ENCODE data around the gene ATP5F1B.

ATP5F1B gene

GRCh38 chr12:56591961-56592360, 53.8 kb downstream of the ATP5F1B start:
- no peak for TF ChIP-seq CTCF (conservative IDR thresholded peaks at IDR 0.05; ENCODE audit: low read depth, low read length)
- peaks cover 20% of the 10 kb centered on the region for H3K4me1 ChIP-seq (ENCODE audit: low read depth, poor library complexity, severe bottlenecking)
- no peak overlapping the region for H3K27ac ChIP-seq
- H4K20me1 ChIP-seq (ENCODE audit: insufficient read depth): no peaks in the 10 kb centered on the region
- H3K4me2 ChIP-seq: no peak overlapping the region
- H3K36me3 ChIP-seq (ENCODE audit: insufficient read depth): no peaks in the 10 kb centered on the region
- no peaks in the 10 kb centered on the region for H3K79me2 ChIP-seq (ENCODE audit: insufficient read depth, low read depth)
- no peak overlapping the region for H3K4me3 ChIP-seq (IDR thresholded peaks at IDR 0.05; ENCODE audit: insufficient read depth, low read depth, low read length)
- H3K27me3 ChIP-seq (ENCODE audit: insufficient read depth, low read depth): no peaks in the 10 kb centered on the region
- no peak overlapping the region for H3K9ac ChIP-seq
- no peak overlapping the region for H2AFZ ChIP-seq (ENCODE audit: low read depth)

GRCh38 chr12:56591126-56591525, 54.7 kb downstream of the ATP5F1B start:
- H3K9ac ChIP-seq: no peak overlapping the region
- no peaks in the 10 kb centered on the region for H3K27me3 ChIP-seq (ENCODE audit: insufficient read depth, low read depth)
- no peak for TF ChIP-seq CTCF (conservative IDR thresholded peaks at IDR 0.05; ENCODE audit: low read depth, low read length)
- no peaks in the 10 kb centered on the region for H4K20me1 ChIP-seq (ENCODE audit: insufficient read depth)
- no peaks in the 10 kb centered on the region for H3K79me2 ChIP-seq (ENCODE audit: insufficient read depth, low read depth)
- peaks cover 20% of the 10 kb centered on the region for H3K4me1 ChIP-seq (ENCODE audit: low read depth, poor library complexity, severe bottlenecking)
- H3K4me2 ChIP-seq: no peak overlapping the region
- no peak overlapping the region for H2AFZ ChIP-seq (ENCODE audit: low read depth)
- H3K4me3 ChIP-seq (IDR thresholded peaks at IDR 0.05; ENCODE audit: insufficient read depth, low read depth, low read length): no peak overlapping the region
- H3K27ac ChIP-seq: no peak overlapping the region
- no peaks in the 10 kb centered on the region for H3K36me3 ChIP-seq (ENCODE audit: insufficient read depth)

GRCh38 chr12:56590237-56590830, 55.5 kb downstream of the ATP5F1B start:
- Histone ChIP-seq H3K4me2 (no peak overlapping the region), H3K36me3 (ENCODE audit: insufficient read depth) (no peaks in the 10 kb centered on the region), H2AFZ (ENCODE audit: low read depth) (peak overlapping the region; percentile 31; the same call in 1 of the 2 replicates), H3K27ac (no peak overlapping the region), H3K79me2 (ENCODE audit: insufficient read depth, low read depth) (no peaks in the 10 kb centered on the region), H3K27me3 (ENCODE audit: insufficient read depth, low read depth) (no peaks in the 10 kb centered on the region), H3K9ac (no peak overlapping the region), H3K4me1 (ENCODE audit: low read depth, poor library complexity, severe bottlenecking) (peaks cover 18% of the 10 kb centered on the region), H3K4me3 (IDR thresholded peaks at IDR 0.05; ENCODE audit: insufficient read depth, low read depth, low read length) (no peak overlapping the region), H4K20me1 (ENCODE audit: insufficient read depth) (no peaks in the 10 kb centered on the region)
- TF ChIP-seq CTCF (conservative IDR thresholded peaks at IDR 0.05; ENCODE audit: low read depth, low read length): peak; percentile 88

- Histone ChIP-seq H3K36me3 (ENCODE audit: insufficient read depth) (no peaks in the 10 kb centered on the region), H3K4me3 (IDR thresholded peaks at IDR 0.05; ENCODE audit: insufficient read depth, low read depth, low read length) (no peak overlapping the region)
Observed at GRCh38 chr12:56589783-56590182, 56.0 kb downstream of the ATP5F1B start.

More at GRCh38 chr12:56589783-56590182, 56.0 kb downstream of the ATP5F1B start:
- no peak overlapping the region for H3K4me2 ChIP-seq
- peaks cover 18% of the 10 kb centered on the region for H3K4me1 ChIP-seq (ENCODE audit: low read depth, poor library complexity, severe bottlenecking)
- no peaks in the 10 kb centered on the region for H3K27me3 ChIP-seq (ENCODE audit: insufficient read depth, low read depth)
- no peaks in the 10 kb centered on the region for H3K79me2 ChIP-seq (ENCODE audit: insufficient read depth, low read depth)
- no peaks in the 10 kb centered on the region for H4K20me1 ChIP-seq (ENCODE audit: insufficient read depth)
- H3K27ac ChIP-seq: no peak overlapping the region
- TF ChIP-seq CTCF (conservative IDR thresholded peaks at IDR 0.05; ENCODE audit: low read depth, low read length): no peak
- no peak overlapping the region for H3K9ac ChIP-seq
- peak overlapping the region; percentile 31; the same call in 1 of the 2 replicates for H2AFZ ChIP-seq (ENCODE audit: low read depth)
